Endodermal cell (in vitro differentiated cells): ENCODE data around the gene POLA2. TPM values are rescaled to one million over a fixed set of nuclear protein-coding genes. Genes with fewer than 3 reads are reported as not detected.

Experiments used
- DNase-seq: peaks from one replicate; pipeline ENCODE4 v3.0.0-alpha.2; 2017
- H3K27ac ChIP-seq: 2 replicates; pipeline ENCODE4 v1.5.1; 2013; ENCODE audit warnings: mild to moderate bottlenecking, low read depth, low read length, moderate library complexity
- H3K27me3 ChIP-seq: 2 replicates; pipeline ENCODE4 v1.6.1; 2013; ENCODE audit warnings: mild to moderate bottlenecking, low read length, moderate library complexity; ENCODE audit not compliant: insufficient read depth, control insufficient read depth, poor library complexity, severe bottlenecking
- H3K36me3 ChIP-seq: 2 replicates; pipeline ENCODE4 v1.7.0; 2013; ENCODE audit warnings: mild to moderate bottlenecking, low read length, moderate library complexity; ENCODE audit not compliant: control insufficient read depth, insufficient read depth
- H3K4me1 ChIP-seq: one replicate; pipeline ENCODE4 v1.7.0; 2013; ENCODE audit warnings: low read length; ENCODE audit not compliant: control insufficient read depth, insufficient read depth
- H3K4me3 ChIP-seq: 2 replicates; pipeline ENCODE4 v1.5.1; 2013; ENCODE audit warnings: mild to moderate bottlenecking, low read length, moderate library complexity
- H3K9ac ChIP-seq: 2 replicates; pipeline ENCODE4 v1.6.1; 2013; ENCODE audit warnings: mild to moderate bottlenecking, low read length, moderate library complexity; ENCODE audit not compliant: poor library complexity, severe bottlenecking; ENCODE audit errors: extremely low read depth
- H3K9me3 ChIP-seq: 2 replicates; pipeline ENCODE4 v1.6.1; 2013; ENCODE audit warnings: mild to moderate bottlenecking, low read length, moderate library complexity; ENCODE audit not compliant: control insufficient read depth
- H3K27ac Mint-ChIP-seq: 2 replicates; pipeline ENCODE4 v1.8.0; 2020; ENCODE audit warnings: mixed read lengths
- H3K27me3 Mint-ChIP-seq: 2 replicates; pipeline ENCODE4 v1.8.0; 2021; ENCODE audit warnings: mild to moderate bottlenecking, mixed read lengths; ENCODE audit not compliant: insufficient read depth
- H3K36me3 Mint-ChIP-seq: 2 replicates; pipeline ENCODE4 v1.8.0; 2020; ENCODE audit warnings: low read depth, mixed read lengths
- H3K4me1 Mint-ChIP-seq: 2 replicates; pipeline ENCODE4 v1.8.0; 2020; ENCODE audit warnings: mixed read lengths
- H3K4me3 Mint-ChIP-seq: 2 replicates; pipeline ENCODE4 v1.8.0; 2020; ENCODE audit warnings: mild to moderate bottlenecking, moderate library complexity, mixed read lengths
- H3K9me3 Mint-ChIP-seq: 2 replicates; pipeline ENCODE4 v1.8.0; 2020; ENCODE audit warnings: mild to moderate bottlenecking, mixed read lengths
- CTCF ChIP-seq: fragments of 200-600 bp; sonication (generic); conservative IDR thresholded peaks from 2 replicates; pipeline ENCODE4 v1.5.0; 2021; ENCODE audit warnings: antibody characterized with exemption, mild to moderate bottlenecking
- WGBS, 2 experiments: methylation state at CpG; one replicate each; pipeline versions ENCODE4 v1.1.5 to v1.1.7; 2013; ENCODE audit warnings: missing lambda C conversion rate in 2 of 2, mixed read lengths in 1 of 2; ENCODE audit not compliant: insufficient coverage in 1 of 2, insufficient read length in 1 of 2; 5-methylcytosine and 5-hydroxymethylcytosine counted together
- total RNA-seq, 2 donors: library from RNA; stranded (reverse); fragmentation: NEBNext Ultra II Directional in 1 of 2; extraction: Animal tissue kit (Norgen Biotek cat#: 25700) in 1 of 2; gene quantifications; 2 replicates in 1 of 2; 3 replicates in 1 of 2; pipeline ENCODE4 v1.2.1, GENCODE V29; 2021

POLA2 gene
- total RNA-seq, 2 donors from 2014 or later = 42.2 to 65.0 TPM

GRCh38 chr11:65311170-65311678 is 49.5 kb downstream of the POLA2 start:
- H3K9ac ChIP-seq = no peak overlapping the region
- H3K27me3 Mint-ChIP-seq = peaks cover 42% of the 10 kb centered on the region
- DNase-seq = peak; percentile 52

DNA sequence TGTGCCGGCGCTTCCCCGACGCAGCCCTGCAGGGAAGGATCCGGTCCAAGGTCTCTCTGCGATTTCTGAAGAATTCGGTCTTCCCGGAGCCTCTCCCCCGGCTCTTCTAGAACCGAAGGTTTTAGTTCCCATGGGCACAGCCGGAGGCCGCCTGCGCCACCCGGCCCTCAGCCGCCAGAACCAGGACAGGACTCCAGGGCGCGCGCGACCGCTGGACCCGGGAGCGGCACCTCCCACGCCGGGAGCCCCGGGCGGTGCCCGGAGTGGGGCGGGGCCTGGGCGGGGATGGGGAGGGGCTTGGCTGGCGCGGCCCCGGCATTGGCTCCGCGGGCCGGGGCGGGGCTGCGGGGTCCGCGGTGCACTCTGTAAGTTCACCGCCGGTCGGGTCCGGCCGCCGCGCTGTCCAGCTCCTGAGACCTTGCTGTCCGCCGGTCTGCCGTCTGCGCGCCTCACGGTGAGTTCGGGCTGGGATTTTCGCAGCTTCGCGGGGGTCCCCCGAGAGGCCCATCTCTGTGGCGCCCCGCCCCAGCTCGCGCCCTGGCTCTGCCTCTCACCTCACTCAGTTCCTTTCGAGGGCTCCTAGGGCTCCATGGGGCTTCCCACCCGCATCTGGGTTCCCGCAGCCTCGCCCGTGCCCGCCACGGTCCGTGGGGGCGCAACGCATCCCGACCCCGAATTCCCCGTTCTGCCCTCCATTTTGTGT is 52.9 kb downstream of the POLA2 start, which contains the start of gene CDC42EP2:
CDC42EP2 (plus strand) TSS at position 366 of the 703 bp plus-strand sequence. CDS start 6,033 bp downstream, outside the sequence.
- Mint-ChIP-seq H3K27me3 (peaks cover 33% of the 10 kb centered on the region), H3K4me1 (peaks cover 18% of the 10 kb centered on the region), H3K9me3 (no peaks in the 10 kb centered on the region), H3K27ac (peak within 1 kb of the TSS; percentile 64), H3K36me3 (no peaks in the 10 kb centered on the region), H3K4me3 (peak within 1 kb of the TSS; percentile 72)
- no peak for TF ChIP-seq CTCF
- WGBS, 2 experiments = 1% methylated on average over 23 to 74 of the region's 74 CpGs
- Histone ChIP-seq H3K4me1 (peaks cover 10% of the 10 kb centered on the region), H3K9ac (peak within 1 kb of the TSS; percentile 29), H3K27me3 (peaks cover 13% of the 10 kb centered on the region), H3K27ac (no peak within 1 kb of the TSS), H3K36me3 (no peaks in the 10 kb centered on the region), H3K4me3 (peak within 1 kb of the TSS; percentile 85), H3K9me3 (no peaks in the 10 kb centered on the region)
- DNase-seq = peak; percentile 95

More at GRCh38 chr11:65311170-65311678, 49.5 kb downstream of the POLA2 start:
- H3K36me3 ChIP-seq = no peaks in the 10 kb centered on the region
- H3K27me3 ChIP-seq = peaks cover 13% of the 10 kb centered on the region
- peaks cover 3% of the 10 kb centered on the region for H3K4me1 ChIP-seq
- no peak overlapping the region for H3K27ac Mint-ChIP-seq
- peak overlapping the region; percentile 64 for H3K27ac ChIP-seq
- no peak for TF ChIP-seq CTCF
- peaks cover 10% of the 10 kb centered on the region for H3K4me1 Mint-ChIP-seq
- H3K4me3 ChIP-seq = no peak overlapping the region
- H3K36me3 Mint-ChIP-seq = no peaks in the 10 kb centered on the region
- WGBS, 2 experiments = 80 to 92% methylated on average over 3 to 5 of the region's 5 CpGs
- H3K9me3 Mint-ChIP-seq = no peaks in the 10 kb centered on the region
- no peaks in the 10 kb centered on the region for H3K9me3 ChIP-seq
- no peak overlapping the region for H3K4me3 Mint-ChIP-seq

DNA sequence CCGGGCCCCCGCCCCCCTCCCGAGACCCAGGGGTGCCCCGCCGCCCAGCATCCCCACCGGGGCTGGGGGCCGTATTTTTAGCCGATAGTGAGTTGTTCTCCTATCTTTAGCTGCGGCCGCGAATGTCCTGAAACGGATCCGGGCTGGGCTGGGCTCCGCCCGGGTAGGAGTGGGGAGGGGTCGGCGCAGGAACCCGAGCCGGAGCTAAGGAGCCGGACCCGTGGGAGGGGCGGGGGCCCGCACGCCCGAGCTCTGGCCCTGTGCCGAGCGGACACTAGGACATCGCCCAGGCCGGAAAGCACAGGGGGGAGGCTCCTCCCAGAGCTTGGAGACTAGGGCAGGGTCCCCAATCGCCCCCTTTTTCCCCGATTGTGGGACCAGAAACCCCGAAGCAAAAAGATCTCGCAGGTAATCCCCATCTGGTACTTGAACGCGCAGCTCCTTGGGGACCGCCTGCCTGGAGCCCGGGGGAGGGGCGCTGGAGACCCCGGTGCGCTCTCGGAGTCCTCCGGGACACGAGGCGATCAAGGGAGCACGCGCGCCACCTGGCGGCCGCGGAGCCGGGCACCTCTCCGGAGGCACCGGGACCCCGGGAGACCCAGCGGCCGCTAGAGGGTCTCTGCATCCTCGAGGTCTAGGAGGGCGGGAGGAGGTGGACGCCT is 53.6 kb downstream of the POLA2 start:
- TF ChIP-seq CTCF = peak; percentile 99
- peaks cover 13% of the 10 kb centered on the region for H3K27me3 ChIP-seq
- Mint-ChIP-seq H3K27ac (peak overlapping the region; percentile 64), H3K4me3 (peak overlapping the region; percentile 72), H3K4me1 (peaks cover 18% of the 10 kb centered on the region), H3K27me3 (peaks cover 33% of the 10 kb centered on the region), H3K36me3 (peaks cover under 1% of the 10 kb centered on the region), H3K9me3 (no peaks in the 10 kb centered on the region)
- peak overlapping the region; percentile 29 for H3K9ac ChIP-seq
- no peaks in the 10 kb centered on the region for H3K36me3 ChIP-seq
- 0 to 1% methylated on average over 34 to 59 of the region's 59 CpGs for WGBS, 2 experiments
- peaks cover 9% of the 10 kb centered on the region for H3K4me1 ChIP-seq
- no peak overlapping the region for H3K27ac ChIP-seq
- DNase-seq = peak; percentile 98
- H3K4me3 ChIP-seq = peak overlapping the region; percentile 85
- H3K9me3 ChIP-seq = no peaks in the 10 kb centered on the region
